HCT116 (cell line): Measurements from ENCODE around the gene TPK1. TPM values are rescaled to one million over a fixed set of nuclear protein-coding genes. Genes with fewer than 3 reads are reported as not detected.

Experiments used
- ATAC-seq: fragments of 200-7000 bp; cut with Tn5 transposase; 2 replicates; pipeline ENCODE4 v1.9.1; 2020; ENCODE audit warnings: mild to moderate bottlenecking, moderate library complexity
- BruUV-seq: library from RNA; stranded (reverse); fragments of 400-500 nt; replicated peaks from 2 replicates; lab custom pipeline; 2021; lab: Mats Ljungman, UMichigan
- CTCF ChIA-PET: fragments of 300-600 bp; sonication (Branson Sonifier 250); formaldehyde crosslinking; loops from one replicate; lab custom pipeline; 2021; ENCODE audit warnings: antibody characterized with exemption; lab: Charles Lee
- POLR2A ChIA-PET: fragments of 300-600, 350-600 bp; sonication (Branson Sonifier 250); formaldehyde crosslinking; loops from one replicate; lab custom pipeline; 2021; ENCODE audit warnings: antibody characterized with exemption; lab: Charles Lee
- RAD21 ChIA-PET, 2 experiments: fragments of 300-600 bp; sonication (Branson Sonifier 250); formaldehyde crosslinking; loops; one replicate each; lab custom pipeline; 2023; ENCODE audit warnings: low total read pairs in 2 of 2; ENCODE audit not compliant: uncharacterized antibody in 2 of 2, unreplicated experiment in 2 of 2, low non-redundant PET in 1 of 2; lab: Charles Lee
- DNase-seq: peaks from one replicate; pipeline ENCODE4 v3.0.0-alpha.2; 2010; ENCODE audit warnings: low read depth, low spot score
- H2AFZ ChIP-seq: fragments of 200-600 bp; shearing (Covaris generic), sonication (generic); 2 replicates; pipeline ENCODE4 v1.6.1; 2017; ENCODE audit warnings: low read depth, mixed run types, mixed read lengths, antibody characterized with exemption, low read length; ENCODE audit not compliant: poor library complexity, severe bottlenecking
- H3K27ac ChIP-seq: 2 replicates; pipeline ENCODE4 v1.5.1; 2012; ENCODE audit warnings: low read depth, low read length
- H3K27me3 ChIP-seq: fragments of 200-600 bp; sonication (generic); 2 replicates; pipeline ENCODE4 v1.6.1; 2016; ENCODE audit warnings: mixed run types, low read length, mixed read lengths; ENCODE audit not compliant: insufficient read depth
- H3K36me3 ChIP-seq, 2 experiments: fragments of 200-500 bp in 1 of 2; fragments of 200-600 bp in 1 of 2; sonication (Bioruptor generic) in 1 of 2; sonication (generic) in 1 of 2; 2 replicates each; pipeline versions ENCODE4 v1.5.1 to v1.6.1; 2014 to 2016; ENCODE audit warnings: low read length in 2 of 2, inconsistent platforms in 1 of 2, mixed read lengths in 1 of 2, mixed run types in 1 of 2; ENCODE audit not compliant: insufficient read depth in 2 of 2, control insufficient read depth in 1 of 2
- H3K4me1 ChIP-seq, 2 experiments: fragments of 200-600 bp in 1 of 2; sonication (generic) in 1 of 2; 2 replicates each; pipeline versions ENCODE4 v1.5.1 to v1.6.1; 2012 to 2017; ENCODE audit warnings: low read length in 2 of 2, inconsistent platforms in 1 of 2, mild to moderate bottlenecking in 1 of 2, mixed read lengths in 1 of 2, mixed run types in 1 of 2, moderate library complexity in 1 of 2; ENCODE audit not compliant: insufficient read depth in 2 of 2, control insufficient read depth in 1 of 2
- H3K4me2 ChIP-seq: fragments of 200-600 bp; sonication (generic); 2 replicates; pipeline ENCODE4 v1.6.1; 2017; ENCODE audit warnings: mixed run types, low read length, mixed read lengths
- H3K4me3 ChIP-seq, 2 experiments: fragments of 200-600 bp in 1 of 2; sonication (generic) in 1 of 2; replicated peaks in 1 of 2; 2 replicates each; pipeline ENCODE4 v1.5.1; 2011 to 2016; ENCODE audit warnings: low read length in 2 of 2, control low read depth in 1 of 2, low read depth in 1 of 2, mild to moderate bottlenecking in 1 of 2, mixed read lengths in 1 of 2, mixed run types in 1 of 2
- H3K79me2 ChIP-seq: fragments of 200-600 bp; sonication (generic); 2 replicates; pipeline ENCODE4 v1.6.1; 2017; ENCODE audit warnings: mild to moderate bottlenecking, mixed run types, low read length, moderate library complexity, mixed read lengths; ENCODE audit not compliant: insufficient read depth
- H3K9ac ChIP-seq: fragments of 200-600 bp; sonication (generic); 2 replicates; pipeline ENCODE4 v1.6.1; 2016; ENCODE audit warnings: low read length, mixed read lengths
- H3K9me2 ChIP-seq: fragments of 200-600 bp; sonication (generic), shearing (Covaris generic); 2 replicates; pipeline ENCODE4 v1.6.1; 2017; ENCODE audit warnings: mixed run types, mild to moderate bottlenecking, moderate library complexity; ENCODE audit not compliant: insufficient read depth
- H3K9me3 ChIP-seq, 2 experiments: fragments of 200-500 bp in 1 of 2; fragments of 200-600 bp in 1 of 2; sonication (Bioruptor generic) in 1 of 2; sonication (generic) in 1 of 2; 2 replicates each; pipeline ENCODE4 v1.6.1; 2014 to 2017; ENCODE audit warnings: low read length in 2 of 2, mixed read lengths in 2 of 2, inconsistent platforms in 1 of 2, low read depth in 1 of 2, mild to moderate bottlenecking in 1 of 2, mixed run types in 1 of 2, moderate library complexity in 1 of 2; ENCODE audit not compliant: control insufficient read depth in 1 of 2, insufficient read depth in 1 of 2
- H4K20me1 ChIP-seq: fragments of 200-600 bp; sonication (generic), shearing (Covaris generic); 2 replicates; pipeline ENCODE4 v1.6.1; 2017; ENCODE audit warnings: mixed run types, mild to moderate bottlenecking, moderate library complexity; ENCODE audit not compliant: insufficient read depth
- CBX3 ChIP-seq: IDR thresholded peaks from 2 replicates; pipeline ENCODE4 v1.6.1; 2012; ENCODE audit warnings: low read depth
- CEBPB ChIP-seq: IDR thresholded peaks from 2 replicates; pipeline ENCODE4 v1.6.1; 2012; ENCODE audit warnings: low read depth
- EZH2 ChIP-seq: fragments of 200-600 bp; sonication (generic); IDR thresholded peaks from 2 replicates; pipeline ENCODE4 v1.6.1; 2017; ENCODE audit warnings: antibody characterized with exemption, mixed run types
- EZH2phosphoT487 ChIP-seq: fragments of 200-600 bp; IDR thresholded peaks from 2 replicates; pipeline ENCODE4 v1.6.1; 2018; ENCODE audit warnings: antibody characterized with exemption, borderline replicate concordance
- JUND ChIP-seq: IDR thresholded peaks from 2 replicates; pipeline ENCODE4 v1.6.1; 2012
- MAX ChIP-seq: IDR thresholded peaks from 2 replicates; pipeline ENCODE4 v1.6.1; 2012
- SIN3A ChIP-seq: IDR thresholded peaks from 2 replicates; pipeline ENCODE4 v1.6.1; 2012; ENCODE audit warnings: low read depth
- SRF ChIP-seq: IDR thresholded peaks from 2 replicates; pipeline ENCODE4 v1.6.1; 2012; ENCODE audit warnings: low read depth
- ZFX ChIP-seq: fragments of 450-650 bp; IDR thresholded peaks from 2 replicates; pipeline ENCODE4 v1.6.1; 2017
- intact Hi-C: fragments of 100-400 bp; cut with micrococcal nuclease; formaldehyde crosslinking; loops from 2 replicates; pipeline ENCODE4 v1.10.0; 2022
- total RNA-seq: library from RNA; stranded (reverse); gene quantifications from one replicate; pipeline ENCODE4 v1.2.1, GENCODE V29; 2021; ENCODE audit not compliant: unreplicated experiment
- TF ChIP-seq, protein P1 (sequence below): IDR thresholded peaks from 2 replicates; pipeline ENCODE4 v1.6.1; 2011; ENCODE audit warnings: mild to moderate bottlenecking, low read length, moderate library complexity; ENCODE audit not compliant: insufficient replicate concordance; ENCODE audit errors: extremely low read depth
- TF ChIP-seq, protein P2 (sequence below): IDR thresholded peaks from 2 replicates; pipeline ENCODE4 v1.6.1; 2012
- TF ChIP-seq, protein P3 (sequence below): IDR thresholded peaks from 2 replicates; pipeline ENCODE4 v1.6.1; 2012; ENCODE audit warnings: low read depth

The TPK1 gene
- total RNA-seq, 1 experiment from 2014 or later = 5.4 TPM

- ChIA-PET RAD21 (no interaction called here), CTCF (no interaction called here)
- intact Hi-C loops = no loop called here
Measured at GRCh38 chr7:144820552-144820951, 15.3 kb downstream of the TPK1 start.

More at GRCh38 chr7:144820552-144820951, 15.3 kb downstream of the TPK1 start:
- Histone ChIP-seq H3K9ac (no peak overlapping the region), H3K27me3 (no peaks in the 10 kb centered on the region), H2AFZ (no peak overlapping the region), H3K4me3 (no peak overlapping the region), H3K9me2 (no peaks in the 10 kb centered on the region), H3K4me2 (no peak overlapping the region), H3K36me3 (no peaks in the 10 kb centered on the region), H3K4me1 (peaks cover 5 to 16% of the 10 kb centered on the region in 2 experiments; a peak in 3 of 4 replicates), H4K20me1 (no peaks in the 10 kb centered on the region), H3K9me3 (no peaks in the 10 kb centered on the region), H3K79me2 (no peaks in the 10 kb centered on the region), H3K27ac (no peak overlapping the region)
- POLR2A ChIA-PET = no interaction called here
- DNase-seq (no peak), ATAC-seq (no peak)
- no TSS peak for BruUV-seq
- no peak for TF ChIP-seq EZH2
- TF ChIP-seq, protein P1, sequence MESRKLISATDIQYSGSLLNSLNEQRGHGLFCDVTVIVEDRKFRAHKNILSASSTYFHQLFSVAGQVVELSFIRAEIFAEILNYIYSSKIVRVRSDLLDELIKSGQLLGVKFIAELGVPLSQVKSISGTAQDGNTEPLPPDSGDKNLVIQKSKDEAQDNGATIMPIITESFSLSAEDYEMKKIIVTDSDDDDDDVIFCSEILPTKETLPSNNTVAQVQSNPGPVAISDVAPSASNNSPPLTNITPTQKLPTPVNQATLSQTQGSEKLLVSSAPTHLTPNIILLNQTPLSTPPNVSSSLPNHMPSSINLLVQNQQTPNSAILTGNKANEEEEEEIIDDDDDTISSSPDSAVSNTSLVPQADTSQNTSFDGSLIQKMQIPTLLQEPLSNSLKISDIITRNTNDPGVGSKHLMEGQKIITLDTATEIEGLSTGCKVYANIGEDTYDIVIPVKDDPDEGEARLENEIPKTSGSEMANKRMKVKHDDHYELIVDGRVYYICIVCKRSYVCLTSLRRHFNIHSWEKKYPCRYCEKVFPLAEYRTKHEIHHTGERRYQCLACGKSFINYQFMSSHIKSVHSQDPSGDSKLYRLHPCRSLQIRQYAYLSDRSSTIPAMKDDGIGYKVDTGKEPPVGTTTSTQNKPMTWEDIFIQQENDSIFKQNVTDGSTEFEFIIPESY = no peak
- TF ChIP-seq, protein P2, sequence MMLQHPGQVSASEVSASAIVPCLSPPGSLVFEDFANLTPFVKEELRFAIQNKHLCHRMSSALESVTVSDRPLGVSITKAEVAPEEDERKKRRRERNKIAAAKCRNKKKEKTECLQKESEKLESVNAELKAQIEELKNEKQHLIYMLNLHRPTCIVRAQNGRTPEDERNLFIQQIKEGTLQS = no peak
- no peak for TF ChIP-seq SRF
- no peak for TF ChIP-seq SIN3A
- no peak for TF ChIP-seq CBX3
- TF ChIP-seq, protein P3, sequence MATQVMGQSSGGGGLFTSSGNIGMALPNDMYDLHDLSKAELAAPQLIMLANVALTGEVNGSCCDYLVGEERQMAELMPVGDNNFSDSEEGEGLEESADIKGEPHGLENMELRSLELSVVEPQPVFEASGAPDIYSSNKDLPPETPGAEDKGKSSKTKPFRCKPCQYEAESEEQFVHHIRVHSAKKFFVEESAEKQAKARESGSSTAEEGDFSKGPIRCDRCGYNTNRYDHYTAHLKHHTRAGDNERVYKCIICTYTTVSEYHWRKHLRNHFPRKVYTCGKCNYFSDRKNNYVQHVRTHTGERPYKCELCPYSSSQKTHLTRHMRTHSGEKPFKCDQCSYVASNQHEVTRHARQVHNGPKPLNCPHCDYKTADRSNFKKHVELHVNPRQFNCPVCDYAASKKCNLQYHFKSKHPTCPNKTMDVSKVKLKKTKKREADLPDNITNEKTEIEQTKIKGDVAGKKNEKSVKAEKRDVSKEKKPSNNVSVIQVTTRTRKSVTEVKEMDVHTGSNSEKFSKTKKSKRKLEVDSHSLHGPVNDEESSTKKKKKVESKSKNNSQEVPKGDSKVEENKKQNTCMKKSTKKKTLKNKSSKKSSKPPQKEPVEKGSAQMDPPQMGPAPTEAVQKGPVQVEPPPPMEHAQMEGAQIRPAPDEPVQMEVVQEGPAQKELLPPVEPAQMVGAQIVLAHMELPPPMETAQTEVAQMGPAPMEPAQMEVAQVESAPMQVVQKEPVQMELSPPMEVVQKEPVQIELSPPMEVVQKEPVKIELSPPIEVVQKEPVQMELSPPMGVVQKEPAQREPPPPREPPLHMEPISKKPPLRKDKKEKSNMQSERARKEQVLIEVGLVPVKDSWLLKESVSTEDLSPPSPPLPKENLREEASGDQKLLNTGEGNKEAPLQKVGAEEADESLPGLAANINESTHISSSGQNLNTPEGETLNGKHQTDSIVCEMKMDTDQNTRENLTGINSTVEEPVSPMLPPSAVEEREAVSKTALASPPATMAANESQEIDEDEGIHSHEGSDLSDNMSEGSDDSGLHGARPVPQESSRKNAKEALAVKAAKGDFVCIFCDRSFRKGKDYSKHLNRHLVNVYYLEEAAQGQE = no peak
- no peak for TF ChIP-seq EZH2phosphoT487
- TF ChIP-seq CEBPB = no peak
- TF ChIP-seq JUND = no peak
- TF ChIP-seq MAX = no peak
- TF ChIP-seq ZFX = no peak
